ENCODE data around the gene SLC17A2.

SLC17A2 gene

GRCh38 chr6:25883991-25884390 is 46.5 kb downstream of the SLC17A2 start:
- no peak for DNase-seq (ENCODE audit: low read depth)

GRCh38 chr6:25883536-25883935 is 47.0 kb downstream of the SLC17A2 start:
- no peak for DNase-seq (ENCODE audit: low read depth)

GRCh38 chr6:25882051-25882496 is 48.4 kb downstream of the SLC17A2 start:
- DNase-seq (ENCODE audit: low read depth), result no peak

DNA sequence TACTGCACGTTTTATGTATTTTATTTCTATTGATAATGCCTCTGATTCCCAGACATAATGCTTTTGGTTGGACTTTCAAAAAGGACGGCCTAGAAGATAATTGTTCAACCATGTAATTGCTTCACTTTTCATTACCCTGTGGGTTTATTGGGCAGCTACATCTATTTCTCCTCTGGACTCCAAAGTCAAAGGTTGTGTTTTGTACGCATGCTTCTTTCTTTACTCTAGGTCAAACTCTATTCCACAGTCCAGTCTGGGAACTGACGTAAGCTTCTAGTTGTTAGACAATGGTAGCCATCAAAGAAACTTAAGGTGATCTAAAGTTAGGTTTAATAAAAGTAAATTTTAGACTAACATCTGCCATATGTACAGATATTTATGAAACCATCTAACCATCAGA is 49.9 kb downstream of the SLC17A2 start:
- no peak for DNase-seq (ENCODE audit: low read depth)

DNA sequence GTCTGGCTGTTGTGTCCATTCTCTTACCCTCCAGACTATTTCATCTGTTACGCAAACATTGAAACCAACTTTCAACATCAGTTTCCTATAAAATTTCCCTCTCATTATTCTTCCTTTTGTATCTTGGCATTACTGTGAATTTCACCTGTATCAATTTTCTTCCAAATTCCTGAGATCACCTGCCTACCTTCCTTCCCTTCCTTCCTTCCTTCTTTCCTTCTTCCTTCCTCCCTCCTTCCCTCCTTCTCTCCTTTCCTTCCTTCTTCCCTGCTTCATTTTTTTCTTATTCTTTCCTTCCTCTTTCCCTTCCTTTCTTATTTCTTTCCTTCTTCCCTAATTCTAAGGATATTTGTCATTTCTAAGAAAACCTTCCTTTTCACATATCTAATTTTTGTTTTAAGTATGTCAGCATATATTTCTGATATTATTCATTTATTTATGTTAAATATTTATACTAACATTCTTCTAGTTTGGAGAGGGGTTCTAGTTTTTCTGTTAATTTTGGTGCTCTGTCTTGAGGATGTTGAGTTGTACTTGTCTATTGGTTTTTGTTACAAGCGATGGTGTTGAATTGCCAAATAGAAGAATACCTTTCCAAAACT is 51.7 kb downstream of the SLC17A2 start:
- DNase-seq (ENCODE audit: low read depth), result no peak

DNA sequence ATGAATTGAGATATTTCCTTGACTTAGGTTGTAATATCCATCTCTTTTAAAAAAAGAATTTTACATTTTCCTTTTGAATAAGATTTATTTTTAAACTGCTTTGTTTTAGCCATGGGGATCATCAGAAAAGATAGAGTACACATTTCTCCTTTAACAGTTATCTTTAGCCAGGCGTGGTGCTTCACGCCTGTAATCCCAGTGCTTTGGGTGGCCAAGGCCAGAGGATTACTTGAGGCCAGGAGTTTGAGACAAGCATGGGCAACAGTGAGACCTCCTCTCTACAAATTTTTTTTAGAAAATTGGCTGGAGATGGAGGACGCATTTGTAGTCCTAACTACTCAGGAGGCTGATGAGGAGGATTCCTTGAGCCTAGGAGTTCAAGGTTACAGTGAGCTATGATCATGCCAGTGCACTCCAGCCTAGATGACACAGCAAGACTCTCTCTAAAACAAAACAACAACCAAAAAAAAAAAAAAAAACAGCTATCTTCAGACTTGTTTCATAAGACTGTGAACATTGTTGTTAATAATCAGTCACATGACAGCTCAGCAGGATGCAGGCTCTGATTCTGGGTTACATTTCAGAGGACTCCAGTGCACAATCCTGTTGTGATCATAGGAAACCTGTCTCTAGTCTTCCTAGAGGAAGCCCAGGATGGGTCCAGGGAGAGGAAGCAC is 54.4 kb downstream of the SLC17A2 start:
- DNase-seq (ENCODE audit: low read depth), result no peak

- no peak for DNase-seq (ENCODE audit: low read depth)
Observed at GRCh38 chr6:25875563-25875905, 55.0 kb downstream of the SLC17A2 start.

GRCh38 chr6:25874822-25875562 is 55.5 kb downstream of the SLC17A2 start:
- no peak for DNase-seq (ENCODE audit: low read depth)

- no peak for DNase-seq (ENCODE audit: low read depth)
Observed at GRCh38 chr6:25874118-25874517, 56.4 kb downstream of the SLC17A2 start, which contains the start of gene SLC17A3. Gene SLC17A3 (minus strand): TSS chr6:25874243. CDS start chr6:25868387, 5,856 bp downstream.

- DNase-seq (ENCODE audit: low read depth), result no peak
Observed at GRCh38 chr6:25872814-25873213, 57.7 kb downstream of the SLC17A2 start.

GRCh38 chr6:25869840-25870239 is 60.7 kb downstream of the SLC17A2 start:
- no peak for DNase-seq (ENCODE audit: low read depth)

GRCh38 chr6:25868436-25869183 is 61.9 kb downstream of the SLC17A2 start:
- DNase-seq (ENCODE audit: low read depth), result no peak

- DNase-seq (ENCODE audit: low read depth), result no peak
Observed at GRCh38 chr6:25866011-25866410, 64.5 kb downstream of the SLC17A2 start.

GRCh38 chr6:25863360-25863759 is 67.1 kb downstream of the SLC17A2 start:
- DNase-seq (ENCODE audit: low read depth), result no peak

Measured in activated T-cell treated with anti-CD3 and anti-CD28 coated beads for 24 hours (primary cell).